HFFc6 (cell line): ENCODE results near the gene HECA. TPM values are rescaled to one million over a fixed set of nuclear protein-coding genes. Genes with fewer than 3 reads are reported as not detected.

ENCODE experiments used
- DNase-seq: peaks from one replicate; pipeline ENCODE4 v3.0.0-alpha.2; 2018
- H3K27ac Mint-ChIP-seq: 2 replicates; pipeline ENCODE4 v1.8.0; 2020; ENCODE audit warnings: mild to moderate bottlenecking, mixed read lengths
- H3K27me3 Mint-ChIP-seq: 2 replicates; pipeline ENCODE4 v1.8.0; 2021; ENCODE audit warnings: mild to moderate bottlenecking, moderate library complexity, mixed read lengths; ENCODE audit not compliant: insufficient read depth
- H3K36me3 Mint-ChIP-seq: 2 replicates; pipeline ENCODE4 v1.8.0; 2021; ENCODE audit warnings: low read depth, mixed read lengths
- H3K4me1 Mint-ChIP-seq: 2 replicates; pipeline ENCODE4 v1.8.0; 2020; ENCODE audit warnings: low read depth, mixed read lengths
- H3K4me3 Mint-ChIP-seq: 2 replicates; pipeline ENCODE4 v1.8.0; 2020; ENCODE audit warnings: mild to moderate bottlenecking, moderate library complexity, mixed read lengths
- H3K9me3 Mint-ChIP-seq: 2 replicates; pipeline ENCODE4 v1.8.0; 2020; ENCODE audit warnings: mild to moderate bottlenecking, mixed read lengths
- CTCF ChIP-seq: fragments of 200-600 bp; sonication (generic); IDR thresholded peaks from 2 replicates; pipeline ENCODE4 v1.5.0; 2021; ENCODE audit warnings: antibody characterized with exemption, mild to moderate bottlenecking
- total RNA-seq, 6 experiments: library from RNA; stranded (reverse); fragmentation: NEBNext Ultra II Directional; extraction: Animal tissue kit (Norgen Biotek cat#: 25700); gene quantifications; 2 replicates in 1 of 6; 3 replicates in 5 of 6; pipeline ENCODE4 v1.2.3, GENCODE V29; 2021

The HECA gene
- total RNA-seq, 6 experiments from 2014 or later = 9.7 to 13.1 (median 11.9) TPM

GRCh38 chr6:139146317-139146726, 11.4 kb downstream of the HECA start:
- Mint-ChIP-seq H3K36me3 (0 out of 2 replicates have a peak, but pooled peaks cover 5% of the 10 kb centered on the region), H3K9me3 (no peaks in the 10 kb centered on the region), H3K27me3 (no peaks in the 10 kb centered on the region; the same call in 1 of the 2 replicates), H3K4me3 (no peak overlapping the region), H3K4me1 (peaks cover 20% of the 10 kb centered on the region), H3K27ac (no peak overlapping the region)
- TF ChIP-seq CTCF = no peak
- no peak for DNase-seq

- Mint-ChIP-seq H3K4me3 (no peak overlapping the region), H3K4me1 (peaks cover 28% of the 10 kb centered on the region), H3K27ac (no peak overlapping the region), H3K9me3 (no peaks in the 10 kb centered on the region), H3K36me3 (0 out of 2 replicates have a peak, but pooled peaks cover 5% of the 10 kb centered on the region), H3K27me3 (no peaks in the 10 kb centered on the region; the same call in 1 of the 2 replicates)
- no peak for DNase-seq
- TF ChIP-seq CTCF = no peak
These were observed 12.7 kb downstream of the HECA start for GRCh38 chr6:139147628-139148027.

- Mint-ChIP-seq H3K27me3 (no peaks in the 10 kb centered on the region; the same call in 1 of the 2 replicates), H3K4me3 (no peak overlapping the region), H3K4me1 (peaks cover 33% of the 10 kb centered on the region), H3K9me3 (no peaks in the 10 kb centered on the region), H3K36me3 (no peaks in the 10 kb centered on the region), H3K27ac (no peak overlapping the region)
- no peak for DNase-seq
- TF ChIP-seq CTCF = no peak
These were observed 13.8 kb downstream of the HECA start for GRCh38 chr6:139148557-139149235.

GRCh38 chr6:139149383-139149782, 14.5 kb downstream of the HECA start:
- no peak overlapping the region for H3K27ac Mint-ChIP-seq
- DNase-seq = no peak
- H3K4me3 Mint-ChIP-seq = no peak overlapping the region
- no peaks in the 10 kb centered on the region; the same call in 1 of the 2 replicates for H3K27me3 Mint-ChIP-seq
- peaks cover 40% of the 10 kb centered on the region for H3K4me1 Mint-ChIP-seq
- no peak for TF ChIP-seq CTCF
- H3K36me3 Mint-ChIP-seq = no peaks in the 10 kb centered on the region
- no peaks in the 10 kb centered on the region for H3K9me3 Mint-ChIP-seq

GRCh38 chr6:139150920-139151319, 16.0 kb downstream of the HECA start:
- Mint-ChIP-seq H3K9me3 (no peaks in the 10 kb centered on the region), H3K27ac (no peak overlapping the region)

More at GRCh38 chr6:139150920-139151319, 16.0 kb downstream of the HECA start:
- no peaks in the 10 kb centered on the region for H3K36me3 Mint-ChIP-seq
- no peak for DNase-seq
- no peaks in the 10 kb centered on the region; the same call in 1 of the 2 replicates for H3K27me3 Mint-ChIP-seq
- no peak for TF ChIP-seq CTCF
- H3K4me1 Mint-ChIP-seq = peaks cover 33% of the 10 kb centered on the region
- no peak overlapping the region for H3K4me3 Mint-ChIP-seq
